Heart left ventricle (tissue), 13 donors: ENCODE measurements around the gene SYT9.

ENCODE experiments used
- POLR2A ChIP-seq, 2 donors: fragments of 450-650 bp; IDR thresholded peaks; one replicate each; pipeline ENCODE4 v1.6.1; 2017; ENCODE audit warnings: antibody characterized with exemption in 2 of 2, mild to moderate bottlenecking in 2 of 2, moderate library complexity in 2 of 2
- TF ChIP-seq, protein P1 (sequence below), 12 donors: fragments of 200-600 bp; sonication (generic) in 4 of 12; IDR thresholded peaks; one replicate each; pipeline versions ENCODE4 v1.5.0 to v1.8.0; 2018 to 2022; ENCODE audit warnings: antibody characterized with exemption in 12 of 12, mild to moderate bottlenecking in 5 of 12
- donor health status: ischemic (EF 13 %, LVEDD 7.1; RV severe dilation, severe dysfunction).
- donor health status: DM: no; HTN: yes; CAD: no.
- donor health status: DM: no; HTN: no; CAD: no.
- donor health status: ischemic (EF 25% LVEDD 6.9; RV normal size, moderate dysfunction).
- donor health status: ischemic (EF 25% LVEDD 5.7; RV mildly dilated, moderate dysfunction).
- donor health status: ischemic (EF 35%, LVEDD 5.7; RV mildly dilated, moderate dysfunction).
- donor health status: nonischemic (EF 11% LVEDD 7.7; RV severe dilation, severe dysfunction).
- donor health status: DM: yes; HTN: yes; CAD: no.
- donor health status: PGD.
- donor health status: ischemic (EF 29% LVEDD 5.4; RV normal size, mild dysfunction).
- donor health status: nonischemic (EF 23%, LVEDD 6.1; RV moderate dilation, normal function).

DNA sequence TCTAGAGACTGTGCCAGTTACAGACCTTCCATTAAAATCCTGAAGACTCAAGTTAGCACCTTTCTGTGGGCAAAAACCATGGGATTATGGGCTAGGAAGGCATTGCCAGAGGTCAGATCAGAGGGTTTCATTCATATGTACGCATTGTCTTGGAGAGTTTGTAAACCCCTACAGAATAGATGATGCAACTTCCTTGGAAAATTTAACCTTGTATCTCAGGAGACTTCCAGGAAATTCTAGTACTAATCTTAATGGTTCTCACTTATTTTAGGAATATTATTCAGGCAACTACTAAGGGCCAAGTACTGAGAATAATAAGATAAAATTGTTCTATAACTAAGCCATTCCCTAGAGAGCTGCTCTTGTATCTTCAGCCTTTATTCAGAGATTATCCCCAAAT, 240.5 kb downstream of the SYT9 start:
- TF ChIP-seq, protein P1, sequence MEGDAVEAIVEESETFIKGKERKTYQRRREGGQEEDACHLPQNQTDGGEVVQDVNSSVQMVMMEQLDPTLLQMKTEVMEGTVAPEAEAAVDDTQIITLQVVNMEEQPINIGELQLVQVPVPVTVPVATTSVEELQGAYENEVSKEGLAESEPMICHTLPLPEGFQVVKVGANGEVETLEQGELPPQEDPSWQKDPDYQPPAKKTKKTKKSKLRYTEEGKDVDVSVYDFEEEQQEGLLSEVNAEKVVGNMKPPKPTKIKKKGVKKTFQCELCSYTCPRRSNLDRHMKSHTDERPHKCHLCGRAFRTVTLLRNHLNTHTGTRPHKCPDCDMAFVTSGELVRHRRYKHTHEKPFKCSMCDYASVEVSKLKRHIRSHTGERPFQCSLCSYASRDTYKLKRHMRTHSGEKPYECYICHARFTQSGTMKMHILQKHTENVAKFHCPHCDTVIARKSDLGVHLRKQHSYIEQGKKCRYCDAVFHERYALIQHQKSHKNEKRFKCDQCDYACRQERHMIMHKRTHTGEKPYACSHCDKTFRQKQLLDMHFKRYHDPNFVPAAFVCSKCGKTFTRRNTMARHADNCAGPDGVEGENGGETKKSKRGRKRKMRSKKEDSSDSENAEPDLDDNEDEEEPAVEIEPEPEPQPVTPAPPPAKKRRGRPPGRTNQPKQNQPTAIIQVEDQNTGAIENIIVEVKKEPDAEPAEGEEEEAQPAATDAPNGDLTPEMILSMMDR (IDR thresholded peaks at IDR 0.05), result no peak
- no peak for TF ChIP-seq POLR2A (IDR thresholded peaks at IDR 0.05)
